BLaER1 (cell line): ENCODE measurements around the gene SERINC5.
"Not testable (repeated sequence)": the region's sequence is repeated elsewhere in the genome, so short reads cannot be mapped to it uniquely, and the experiment has no call there.

Source experiments
- H3K27ac ChIP-seq: shearing (Covaris generic); formaldehyde crosslinking; 2 replicates; pipeline ENCODE4 v1.8.1; 2022
- H3K27me3 ChIP-seq: shearing (Covaris generic); formaldehyde crosslinking; 2 replicates; pipeline ENCODE4 v1.8.1; 2022
- H3K36me3 ChIP-seq: shearing (Covaris generic); formaldehyde crosslinking; 2 replicates; pipeline ENCODE4 v1.8.1; 2022
- H3K4me1 ChIP-seq: shearing (Covaris generic); formaldehyde crosslinking; 2 replicates; pipeline ENCODE4 v1.8.1; 2022
- H3K4me2 ChIP-seq: shearing (Covaris generic); formaldehyde crosslinking; 2 replicates; pipeline ENCODE4 v1.8.1; 2022
- H3K4me3 ChIP-seq: shearing (Covaris generic); formaldehyde crosslinking; 2 replicates; pipeline ENCODE4 v1.8.1; 2022
- H3K9ac ChIP-seq: shearing (Covaris generic); formaldehyde crosslinking; 2 replicates; pipeline ENCODE4 v1.8.1; 2022
- H3K9me3 ChIP-seq: shearing (Covaris generic); formaldehyde crosslinking; 2 replicates; pipeline ENCODE4 v1.8.1; 2022
- H4K20me1 ChIP-seq: shearing (Covaris generic); formaldehyde crosslinking; 2 replicates; pipeline ENCODE4 v1.8.1; 2022
- Cebpa-rat ChIP-seq: shearing (Covaris generic); IDR thresholded peaks from 2 replicates; pipeline ENCODE4 v1.8.1; 2022

The SERINC5 gene

GRCh38 chr5:80284720-80285119 is 28.9 kb upstream of the SERINC5 start:
- Histone ChIP-seq H3K9me3 (no peaks in the 10 kb centered on the region), H3K4me2 (no peak overlapping the region), H3K27me3 (no peaks in the 10 kb centered on the region), H3K9ac (no peak overlapping the region), H4K20me1 (no peaks in the 10 kb centered on the region), H3K4me1 (no peaks in the 10 kb centered on the region), H3K4me3 (no peak overlapping the region), H3K27ac (no peak overlapping the region), H3K36me3 (no peaks in the 10 kb centered on the region)
- no peak for TF ChIP-seq Cebpa-rat

DNA sequence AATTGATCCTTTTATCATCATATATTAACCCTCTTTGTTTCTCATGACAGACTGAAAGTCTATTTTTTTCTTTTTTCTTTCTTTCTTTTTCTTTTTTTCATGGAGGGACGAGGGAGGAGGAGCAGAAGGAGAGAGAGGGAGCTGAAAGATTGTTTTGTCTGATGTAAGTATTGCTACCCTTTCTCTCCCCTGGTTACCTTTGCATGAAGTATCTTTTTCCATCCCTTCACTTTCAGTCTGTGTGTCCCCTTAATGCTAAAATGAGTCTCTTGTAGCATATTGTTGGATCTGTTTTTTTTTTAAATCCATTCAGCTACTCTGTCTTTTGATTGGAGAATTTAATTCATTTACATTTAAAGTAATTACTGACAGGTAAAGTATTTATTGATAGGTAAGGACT is 27.5 kb upstream of the SERINC5 start:
- Histone ChIP-seq H4K20me1 (no peaks in the 10 kb centered on the region), H3K9ac (no peak overlapping the region), H3K4me3 (no peak overlapping the region), H3K9me3 (no peaks in the 10 kb centered on the region), H3K27me3 (no peaks in the 10 kb centered on the region), H3K36me3 (no peaks in the 10 kb centered on the region), H3K4me2 (no peak overlapping the region), H3K27ac (no peak overlapping the region), H3K4me1 (no peaks in the 10 kb centered on the region)
- TF ChIP-seq Cebpa-rat = no peak

- H3K27ac ChIP-seq = no peak overlapping the region
- no peaks in the 10 kb centered on the region for H4K20me1 ChIP-seq
- no peaks in the 10 kb centered on the region for H3K36me3 ChIP-seq
- H3K9ac ChIP-seq = no peak overlapping the region
- no peaks in the 10 kb centered on the region for H3K4me1 ChIP-seq
- TF ChIP-seq Cebpa-rat = no peak
- no peaks in the 10 kb centered on the region for H3K9me3 ChIP-seq
- H3K4me2 ChIP-seq = no peak overlapping the region
- no peaks in the 10 kb centered on the region for H3K27me3 ChIP-seq
- H3K4me3 ChIP-seq = no peak overlapping the region
Measured at GRCh38 chr5:80282054-80282453, 26.2 kb upstream of the SERINC5 start.

GRCh38 chr5:80277191-80277590 is 21.3 kb upstream of the SERINC5 start:
- Histone ChIP-seq H3K9ac (no peak overlapping the region), H3K27me3 (no peaks in the 10 kb centered on the region), H3K4me1 (peaks cover 41% of the 10 kb centered on the region), H3K4me3 (no peak overlapping the region), H3K27ac (no peak overlapping the region), H3K36me3 (no peaks in the 10 kb centered on the region), H3K4me2 (no peak overlapping the region), H3K9me3 (no peaks in the 10 kb centered on the region), H4K20me1 (no peaks in the 10 kb centered on the region)
- TF ChIP-seq Cebpa-rat = no peak

DNA sequence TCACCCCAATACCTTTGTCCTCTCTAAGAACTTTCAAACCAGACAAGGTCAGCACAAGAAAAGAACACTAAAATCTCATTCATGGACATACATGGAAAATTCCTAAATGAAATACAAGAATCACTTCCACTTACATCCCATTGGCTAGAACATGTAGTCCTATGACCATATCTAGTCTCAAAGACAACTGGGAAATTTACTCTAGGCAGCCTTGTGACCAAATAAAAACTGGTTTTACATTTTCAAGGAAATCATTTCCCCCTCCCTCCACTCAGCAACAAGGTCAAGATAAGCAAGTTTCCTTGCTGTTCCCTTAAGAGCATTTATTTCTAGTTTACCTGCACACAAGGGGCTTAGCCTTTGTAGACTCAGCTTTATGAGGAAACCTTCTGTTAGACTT is 20.3 kb upstream of the SERINC5 start:
- Histone ChIP-seq H3K27ac (0 out of 2 replicates have a peak overlapping the region, but pooled peaks have one; percentile 2), H3K9me3 (no peaks in the 10 kb centered on the region), H3K27me3 (no peaks in the 10 kb centered on the region), H4K20me1 (no peaks in the 10 kb centered on the region), H3K36me3 (no peaks in the 10 kb centered on the region), H3K9ac (no peak overlapping the region), H3K4me1 (peaks cover 47% of the 10 kb centered on the region), H3K4me3 (no peak overlapping the region), H3K4me2 (peak overlapping the region; percentile 30; the same call in 1 of the 2 replicates)
- TF ChIP-seq Cebpa-rat = no peak

- H3K27ac ChIP-seq = 0 out of 2 replicates have a peak overlapping the region, but pooled peaks have one; percentile 19
- peak overlapping the region; percentile 30 for H3K4me2 ChIP-seq
- H3K4me1 ChIP-seq = peaks cover 55% of the 10 kb centered on the region
- H3K27me3 ChIP-seq = no peaks in the 10 kb centered on the region
- H4K20me1 ChIP-seq = no peaks in the 10 kb centered on the region
- no peaks in the 10 kb centered on the region for H3K9me3 ChIP-seq
- no peak overlapping the region for H3K9ac ChIP-seq
- no peaks in the 10 kb centered on the region for H3K36me3 ChIP-seq
- TF ChIP-seq Cebpa-rat = no peak
- no peak overlapping the region for H3K4me3 ChIP-seq
Measured at GRCh38 chr5:80275347-80275746, 19.5 kb upstream of the SERINC5 start.

- Histone ChIP-seq H3K4me2 (peak overlapping the region; percentile 73), H3K27ac (peak overlapping the region; percentile 84)
Measured at GRCh38 chr5:80270543-80270942, 14.7 kb upstream of the SERINC5 start.

GRCh38 chr5:80269991-80270438 is 14.2 kb upstream of the SERINC5 start:
- Histone ChIP-seq H3K27me3 (no peaks in the 10 kb centered on the region), H3K9ac (peak overlapping the region; percentile 3; the same call in 1 of the 2 replicates), H3K27ac (peak overlapping the region; percentile 84), H3K9me3 (no peaks in the 10 kb centered on the region; the same call in 1 of the 2 replicates), H3K36me3 (no peaks in the 10 kb centered on the region), H3K4me3 (no peak overlapping the region), H3K4me1 (peaks cover 61% of the 10 kb centered on the region), H3K4me2 (peak overlapping the region; percentile 73), H4K20me1 (no peaks in the 10 kb centered on the region)
- no peak for TF ChIP-seq Cebpa-rat

More at GRCh38 chr5:80270543-80270942, 14.7 kb upstream of the SERINC5 start:
- Histone ChIP-seq H3K4me1 (peaks cover 66% of the 10 kb centered on the region), H3K9ac (peak overlapping the region; percentile 6; the same call in 1 of the 2 replicates)
- not testable (repeated sequence) for H4K20me1 ChIP-seq, H3K9me3 ChIP-seq, H3K4me3 ChIP-seq, H3K36me3 ChIP-seq, H3K27me3 ChIP-seq

DNA sequence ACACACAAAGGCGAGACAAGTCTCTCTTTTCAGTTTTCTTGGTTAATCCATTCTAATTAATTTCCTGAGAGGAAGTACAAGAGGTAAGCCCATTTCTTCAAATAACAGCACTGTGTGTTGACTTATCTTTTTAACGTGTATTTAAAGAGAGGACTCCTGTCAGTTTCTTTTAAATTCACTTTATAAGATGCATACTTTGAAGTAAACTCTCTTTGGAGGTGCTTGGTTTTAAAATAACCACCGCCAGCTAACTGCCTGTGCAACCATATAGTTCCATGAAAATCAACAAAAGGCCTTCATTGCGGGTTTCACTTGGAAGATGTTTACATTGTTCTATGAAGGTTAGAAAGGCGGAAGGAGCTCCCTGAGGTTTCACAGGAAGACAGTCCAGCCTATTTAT is 13.1 kb upstream of the SERINC5 start:
- Histone ChIP-seq H3K36me3 (no peaks in the 10 kb centered on the region), H3K27ac (peak overlapping the region; percentile 84), H3K4me1 (peaks cover 50% of the 10 kb centered on the region), H4K20me1 (no peaks in the 10 kb centered on the region), H3K4me2 (peak overlapping the region; percentile 73), H3K9ac (peak overlapping the region; percentile 71; the same call in 1 of the 2 replicates), H3K9me3 (no peaks in the 10 kb centered on the region; the same call in 1 of the 2 replicates), H3K4me3 (no peak overlapping the region), H3K27me3 (no peaks in the 10 kb centered on the region)
- no peak for TF ChIP-seq Cebpa-rat

GRCh38 chr5:80266566-80266965 is 10.7 kb upstream of the SERINC5 start:
- no peak for TF ChIP-seq Cebpa-rat
- H3K9me3 ChIP-seq = no peaks in the 10 kb centered on the region; the same call in 1 of the 2 replicates
- no peak overlapping the region; the same call in 1 of the 2 replicates for H3K27ac ChIP-seq
- no peaks in the 10 kb centered on the region for H3K27me3 ChIP-seq
- H3K36me3 ChIP-seq = no peaks in the 10 kb centered on the region
- no peaks in the 10 kb centered on the region for H4K20me1 ChIP-seq
- H3K4me1 ChIP-seq = peaks cover 34% of the 10 kb centered on the region
- no peak overlapping the region for H3K4me2 ChIP-seq
- no peak overlapping the region for H3K4me3 ChIP-seq
- H3K9ac ChIP-seq = no peak overlapping the region

- Histone ChIP-seq H3K27ac (no peak overlapping the region), H3K4me2 (no peak overlapping the region), H4K20me1 (peaks cover 4% of the 10 kb centered on the region), H3K4me1 (peaks cover 17% of the 10 kb centered on the region), H3K9me3 (no peaks in the 10 kb centered on the region), H3K36me3 (no peaks in the 10 kb centered on the region), H3K27me3 (no peaks in the 10 kb centered on the region), H3K9ac (no peak overlapping the region), H3K4me3 (no peak overlapping the region)
- no peak for TF ChIP-seq Cebpa-rat
Measured at GRCh38 chr5:80260461-80260860, 4.6 kb upstream of the SERINC5 start.
